ENCODE results near the gene ARRDC5.
"Not testable (repeated sequence)": the region's sequence is repeated elsewhere in the genome, so short reads cannot be mapped to it uniquely, and the experiment has no call there.

The ARRDC5 gene

DNA sequence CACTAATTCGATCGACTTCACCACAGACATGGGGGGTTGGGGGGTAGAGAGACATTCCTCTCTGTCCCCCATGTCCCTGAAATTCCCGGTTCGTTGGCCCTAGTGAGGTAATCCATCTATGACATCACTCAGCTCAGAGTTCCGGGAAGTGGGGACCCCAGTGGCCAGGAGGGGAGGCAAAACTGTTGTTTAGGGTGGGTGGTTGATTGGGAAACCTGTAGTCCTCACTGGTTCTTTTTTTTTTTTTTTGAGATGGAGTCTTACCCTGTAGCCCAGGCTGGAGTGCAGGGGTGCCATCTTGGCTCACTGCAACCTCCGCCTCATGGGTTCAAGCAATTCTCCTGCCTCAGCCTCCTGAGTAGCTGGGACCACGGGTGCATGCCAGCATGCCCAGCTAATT lies at the start of gene ARRDC5:
Gene ARRDC5 (minus strand): TSS at position 101 of the 400 bp plus-strand sequence. CDS start 71 bp downstream, at position 30.
- DNase-seq (ENCODE audit: low spot score): no peak

DNA sequence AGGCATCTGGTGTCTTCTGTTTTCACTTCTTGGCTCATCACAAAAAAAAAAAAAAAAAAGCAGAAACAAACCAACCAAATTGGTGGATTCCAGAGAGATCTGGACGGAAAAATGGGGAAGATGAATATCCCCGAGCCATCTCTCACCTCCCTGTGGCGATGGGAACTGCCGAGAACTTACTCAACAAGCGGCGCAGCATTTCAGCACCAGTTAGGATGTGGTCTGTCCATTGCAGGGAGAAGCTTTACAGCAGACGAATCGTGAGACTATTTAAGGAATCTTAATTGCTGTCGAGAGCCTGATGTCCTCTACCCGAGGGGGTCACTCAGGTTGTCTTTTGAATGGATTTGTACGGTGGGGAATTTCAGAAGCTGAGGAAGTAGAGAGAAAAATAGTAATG lies 49.0 kb upstream of the ARRDC5 start:
- DNase-seq (ENCODE audit: low spot score): no peak

DNA sequence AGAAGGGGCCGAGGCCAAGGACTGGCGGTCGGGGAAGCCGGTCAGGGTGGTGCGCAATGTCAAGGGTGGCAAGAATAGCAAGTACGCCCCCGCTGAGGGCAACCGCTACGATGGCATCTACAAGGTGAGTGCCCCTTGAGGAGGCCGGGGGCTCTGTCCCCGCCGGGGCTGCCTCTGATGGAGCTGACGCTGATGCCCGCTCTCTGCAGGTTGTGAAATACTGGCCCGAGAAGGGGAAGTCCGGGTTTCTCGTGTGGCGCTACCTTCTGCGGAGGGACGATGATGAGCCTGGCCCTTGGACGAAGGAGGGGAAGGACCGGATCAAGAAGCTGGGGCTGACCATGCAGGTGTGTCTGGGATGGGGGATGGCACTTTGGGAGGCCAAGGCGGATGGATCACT lies 48.0 kb upstream of the ARRDC5 start:
- not testable (repeated sequence) for DNase-seq (ENCODE audit: low spot score)

DNA sequence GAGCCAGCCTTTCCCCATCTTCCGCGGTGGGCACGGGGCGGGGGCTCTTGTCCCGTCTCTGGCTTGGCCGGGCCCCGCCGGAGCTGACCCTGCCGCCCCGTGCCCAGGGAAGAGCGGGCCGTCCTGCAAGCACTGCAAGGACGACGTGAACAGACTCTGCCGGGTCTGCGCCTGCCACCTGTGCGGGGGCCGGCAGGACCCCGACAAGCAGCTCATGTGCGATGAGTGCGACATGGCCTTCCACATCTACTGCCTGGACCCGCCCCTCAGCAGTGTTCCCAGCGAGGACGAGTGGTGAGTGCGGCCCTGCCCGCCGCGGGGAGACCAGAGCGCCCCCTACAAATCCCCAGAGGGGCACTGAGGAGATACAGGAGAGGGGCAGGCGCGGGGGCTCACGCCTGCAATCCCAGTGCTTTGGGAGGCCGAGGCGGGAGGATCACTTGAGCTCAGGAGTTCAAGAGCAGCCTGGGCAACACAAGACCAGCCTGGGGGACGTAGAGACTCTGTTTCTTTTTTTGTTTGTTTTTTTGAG lies 39.0 kb upstream of the ARRDC5 start:
- not testable (repeated sequence) for DNase-seq (ENCODE audit: low spot score)

DNA sequence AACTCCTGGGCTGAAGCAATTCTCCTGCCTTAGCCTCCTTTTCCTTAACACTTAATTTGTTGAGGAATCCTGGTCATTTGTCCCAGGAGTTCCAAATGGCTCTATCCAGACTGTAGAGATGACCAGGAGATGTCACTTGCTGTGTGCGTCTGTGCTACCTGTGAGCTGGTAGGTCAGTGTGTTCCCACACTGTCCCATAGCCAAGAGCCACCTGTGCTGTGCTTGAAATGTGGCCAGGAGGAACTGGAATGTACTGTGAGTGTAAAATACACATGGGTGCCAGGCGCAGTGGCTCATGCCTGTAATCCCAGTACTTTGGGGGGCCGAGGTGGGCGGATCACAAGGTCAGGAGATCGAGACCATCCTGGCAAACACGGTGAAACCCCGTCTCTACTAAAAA lies 36.8 kb upstream of the ARRDC5 start:
- DNase-seq (ENCODE audit: low spot score): no peak

DNA sequence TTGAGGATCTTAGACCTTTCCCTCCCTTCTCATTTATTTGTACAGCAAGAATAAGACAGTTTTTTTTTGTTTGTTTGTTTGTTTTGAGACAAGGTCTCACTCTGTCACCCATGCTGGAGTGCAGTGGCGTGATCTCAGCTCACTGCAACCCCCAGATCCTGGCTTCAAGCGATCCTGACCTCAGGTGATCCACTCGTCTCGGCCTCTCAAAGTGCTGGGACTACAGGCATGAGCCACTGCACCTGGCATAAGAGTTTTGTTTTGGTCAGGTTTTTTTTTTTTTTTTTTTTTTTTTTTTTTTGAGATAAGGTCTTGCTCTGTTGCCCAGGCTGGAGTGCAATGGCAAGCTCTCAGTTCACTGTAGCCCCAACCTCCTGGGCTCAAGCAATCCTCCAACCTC lies 35.8 kb upstream of the ARRDC5 start:
- DNase-seq (ENCODE audit: low spot score): not testable (repeated sequence)

DNA sequence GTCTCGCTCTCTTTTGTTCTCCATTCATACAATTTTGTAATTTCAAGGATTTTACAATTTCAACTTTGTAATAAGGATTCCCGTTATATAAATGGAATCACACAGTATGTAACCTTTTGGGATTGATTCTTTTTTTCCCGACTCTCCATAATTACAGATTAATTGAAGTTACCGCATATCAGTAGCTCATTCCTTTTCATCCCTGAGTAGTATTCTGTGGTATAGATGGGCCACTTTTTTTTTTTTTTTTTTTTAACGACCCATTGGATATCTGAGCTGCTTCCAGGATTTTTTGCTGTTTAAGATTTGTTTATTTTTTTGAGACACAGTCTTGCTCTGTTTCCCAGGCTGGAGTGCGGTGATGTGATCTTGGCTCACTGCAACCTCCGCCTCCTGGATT lies 34.4 kb upstream of the ARRDC5 start:
- no peak for DNase-seq (ENCODE audit: low spot score)

DNA sequence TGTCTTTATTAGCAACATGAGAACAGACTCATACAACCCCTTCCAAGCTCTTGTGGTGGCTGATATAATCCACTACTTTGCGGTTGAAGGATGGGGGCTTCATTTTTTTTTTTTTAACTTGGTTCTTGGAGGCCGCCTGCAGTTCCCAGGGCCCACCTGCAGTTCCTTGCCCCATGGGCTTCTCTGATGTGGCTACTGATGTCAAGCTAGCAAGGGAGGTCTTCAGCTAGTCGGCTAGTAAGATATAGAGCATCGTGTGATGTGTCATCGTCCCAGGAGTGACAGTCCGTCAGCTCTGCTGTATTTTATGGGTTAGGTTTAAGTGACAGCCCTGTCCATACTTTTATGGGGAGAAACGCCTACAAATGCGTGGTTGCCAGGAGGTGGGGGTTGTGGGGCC lies 32.7 kb upstream of the ARRDC5 start:
- no peak for DNase-seq (ENCODE audit: low spot score)

DNA sequence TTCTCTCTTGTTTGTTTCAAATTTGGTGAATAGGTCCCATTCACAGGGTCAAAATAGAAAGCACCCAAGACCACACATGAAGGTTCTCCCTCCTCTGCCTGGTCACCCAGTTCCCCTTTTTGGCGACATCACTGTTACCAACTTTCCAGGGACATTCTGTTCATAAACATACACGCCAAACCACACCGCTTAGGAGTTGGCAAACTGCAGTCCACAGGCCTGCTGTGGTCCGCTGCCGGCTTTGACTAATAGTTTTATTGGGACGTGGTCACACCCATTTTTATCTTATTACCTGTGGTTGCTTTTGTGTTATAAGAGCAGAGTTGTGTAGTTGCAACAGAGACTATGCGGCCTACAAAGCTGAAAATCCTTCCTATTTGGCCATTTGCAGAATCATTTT lies 30.8 kb upstream of the ARRDC5 start:
- DNase-seq (ENCODE audit: low spot score): no peak

DNA sequence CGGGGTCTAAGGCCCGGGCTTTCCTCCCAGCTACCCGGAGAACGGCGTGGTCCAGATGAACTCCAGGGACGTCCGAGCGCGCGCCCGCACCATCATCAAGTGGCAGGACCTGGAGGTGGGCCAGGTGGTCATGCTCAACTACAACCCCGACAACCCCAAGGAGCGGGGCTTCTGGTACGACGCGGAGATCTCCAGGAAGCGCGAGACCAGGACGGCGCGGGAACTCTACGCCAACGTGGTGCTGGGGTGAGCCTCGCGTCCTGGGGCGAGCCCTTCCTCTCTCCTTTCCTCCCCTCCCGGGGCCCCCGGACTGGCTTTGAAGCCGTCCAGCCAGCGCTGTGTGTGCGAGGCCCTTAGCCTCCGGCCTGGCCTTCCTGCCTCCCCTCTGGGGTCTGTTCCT lies 30.0 kb upstream of the ARRDC5 start:
- DNase-seq (ENCODE audit: low spot score): no peak

DNA sequence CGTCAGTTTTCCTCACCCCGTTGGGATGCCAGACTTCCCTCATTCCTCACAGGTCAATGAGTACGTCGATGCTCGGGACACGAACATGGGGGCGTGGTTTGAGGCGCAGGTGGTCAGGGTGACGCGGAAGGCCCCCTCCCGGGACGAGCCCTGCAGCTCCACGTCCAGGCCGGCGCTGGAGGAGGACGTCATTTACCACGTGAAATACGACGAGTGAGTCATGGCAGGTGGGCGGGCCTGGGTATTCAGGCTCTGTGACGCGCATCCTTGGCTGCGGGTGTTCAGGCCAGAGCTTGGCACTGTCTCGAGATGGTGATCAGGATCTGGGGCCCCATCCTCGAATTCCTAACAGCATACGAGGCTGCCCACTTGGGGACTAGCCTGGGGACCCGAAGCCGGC lies 28.0 kb upstream of the ARRDC5 start:
- DNase-seq (ENCODE audit: low spot score): no peak

DNA sequence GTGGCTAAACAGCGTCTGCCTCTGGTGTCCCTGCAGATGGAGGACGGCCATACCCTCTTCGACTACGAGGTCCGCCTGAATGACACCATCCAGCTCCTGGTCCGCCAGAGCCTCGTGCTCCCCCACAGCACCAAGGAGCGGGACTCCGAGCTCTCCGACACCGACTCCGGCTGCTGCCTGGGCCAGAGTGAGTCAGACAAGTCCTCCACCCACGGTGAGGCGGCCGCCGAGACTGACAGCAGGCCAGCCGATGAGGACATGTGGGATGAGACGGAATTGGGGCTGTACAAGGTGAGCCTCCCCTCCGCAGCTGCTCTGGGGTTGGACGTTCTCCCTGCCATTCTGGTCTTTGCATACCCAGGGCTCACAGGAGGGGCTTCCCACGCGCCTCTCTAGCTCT lies 26.5 kb upstream of the ARRDC5 start:
- DNase-seq (ENCODE audit: low spot score): no peak

DNA sequence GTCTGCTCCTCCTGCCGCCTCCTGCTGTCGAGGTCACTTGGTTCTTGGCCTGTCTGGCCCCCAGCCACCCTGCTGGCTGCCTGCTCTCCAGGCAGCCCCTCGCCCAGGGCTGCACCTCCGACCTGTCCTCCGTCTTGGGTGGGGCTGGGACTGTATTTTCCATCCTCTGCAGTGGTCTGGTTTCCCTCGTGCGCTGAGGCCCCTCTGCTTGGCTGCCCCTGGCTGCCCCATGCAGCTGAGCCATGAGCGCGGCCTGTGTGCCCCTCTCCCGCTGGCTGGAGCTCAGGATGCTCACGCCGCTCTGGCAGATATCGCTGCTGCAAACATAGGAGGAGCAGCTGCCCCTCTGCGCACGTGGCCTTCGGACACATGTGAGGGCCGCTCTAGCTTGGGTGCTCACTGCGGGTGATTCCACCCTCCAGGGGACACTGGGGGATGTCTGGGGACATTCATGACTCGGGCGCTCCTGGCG lies 20.6 kb upstream of the ARRDC5 start:
- DNase-seq (ENCODE audit: low spot score): no peak

DNA sequence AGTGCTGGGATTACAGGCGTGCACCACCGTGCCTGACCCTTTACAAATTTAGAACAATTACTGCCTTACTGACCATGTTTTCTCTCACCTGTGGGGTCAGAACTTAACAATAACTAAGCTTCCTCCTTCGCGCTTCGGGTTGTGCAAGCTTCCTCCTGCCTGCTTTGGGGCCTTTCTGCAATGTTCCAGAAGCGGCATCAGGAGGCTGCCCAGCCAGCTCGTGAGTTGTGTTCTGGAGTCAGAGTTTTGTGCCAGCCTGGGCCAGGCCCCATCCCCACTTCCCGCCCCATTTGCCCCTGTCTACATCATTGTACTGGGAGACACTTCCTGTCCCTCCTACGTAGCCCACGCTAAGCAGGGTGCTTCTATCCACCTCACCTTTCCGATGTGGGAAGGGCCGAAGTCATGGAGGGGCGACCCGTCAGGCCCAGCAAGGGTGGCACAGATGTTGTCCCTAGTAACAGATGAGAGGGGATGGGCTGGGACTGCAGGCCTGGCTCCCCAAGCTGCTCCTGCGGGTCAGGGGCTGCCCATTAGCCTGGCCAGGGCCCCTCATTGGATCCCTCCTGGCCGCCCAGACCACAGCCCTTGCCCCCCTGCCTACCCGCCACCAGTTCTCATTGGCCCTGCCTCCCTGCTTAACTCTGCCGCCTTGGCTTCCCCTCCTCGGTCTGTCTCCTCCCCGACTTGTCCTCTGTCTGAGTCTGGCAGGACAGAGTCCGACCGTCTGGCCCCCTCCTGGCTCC lies 20.0 kb upstream of the ARRDC5 start:
- DNase-seq (ENCODE audit: low spot score): no peak

DNA sequence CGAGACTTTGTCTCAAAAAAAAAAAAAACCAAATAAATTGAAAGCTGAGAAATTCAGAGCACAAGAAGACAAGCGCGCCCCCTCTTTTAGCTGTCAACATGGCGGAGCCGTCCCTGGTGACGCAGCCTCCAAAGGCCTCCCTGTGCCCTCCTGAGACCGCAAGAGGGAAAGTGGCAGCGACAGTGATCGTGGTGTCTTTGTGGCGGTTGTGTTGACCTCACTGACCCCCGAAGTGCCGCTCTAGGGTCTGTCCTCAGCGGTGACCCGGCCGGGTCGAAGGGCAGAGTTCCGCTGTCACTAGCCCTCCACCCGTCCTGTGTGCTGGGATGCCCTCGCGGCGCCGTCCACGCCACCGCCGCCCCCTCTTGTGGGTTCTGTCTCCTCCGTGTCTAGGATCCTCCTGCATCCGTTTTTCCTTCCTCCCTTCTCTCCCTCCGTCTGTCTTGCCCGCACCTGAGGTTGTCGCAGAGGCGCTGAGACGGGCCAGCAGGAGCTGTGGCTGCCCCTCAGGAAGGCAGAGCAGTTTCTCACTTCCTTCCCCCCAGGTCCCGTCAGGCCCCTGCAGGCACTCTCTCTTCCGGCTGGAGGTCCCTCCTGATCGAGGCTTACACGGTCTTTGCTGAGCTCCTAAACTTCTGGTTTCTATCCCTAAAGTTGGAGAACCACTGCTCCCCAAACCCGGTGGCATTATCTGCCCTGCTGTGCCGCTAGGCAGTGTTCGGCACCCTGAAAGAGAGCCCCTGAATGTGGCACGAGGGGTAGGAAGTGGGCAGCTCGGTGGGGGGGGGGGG lies 13.8 kb upstream of the ARRDC5 start:
- DNase-seq (ENCODE audit: low spot score): no peak

DNA sequence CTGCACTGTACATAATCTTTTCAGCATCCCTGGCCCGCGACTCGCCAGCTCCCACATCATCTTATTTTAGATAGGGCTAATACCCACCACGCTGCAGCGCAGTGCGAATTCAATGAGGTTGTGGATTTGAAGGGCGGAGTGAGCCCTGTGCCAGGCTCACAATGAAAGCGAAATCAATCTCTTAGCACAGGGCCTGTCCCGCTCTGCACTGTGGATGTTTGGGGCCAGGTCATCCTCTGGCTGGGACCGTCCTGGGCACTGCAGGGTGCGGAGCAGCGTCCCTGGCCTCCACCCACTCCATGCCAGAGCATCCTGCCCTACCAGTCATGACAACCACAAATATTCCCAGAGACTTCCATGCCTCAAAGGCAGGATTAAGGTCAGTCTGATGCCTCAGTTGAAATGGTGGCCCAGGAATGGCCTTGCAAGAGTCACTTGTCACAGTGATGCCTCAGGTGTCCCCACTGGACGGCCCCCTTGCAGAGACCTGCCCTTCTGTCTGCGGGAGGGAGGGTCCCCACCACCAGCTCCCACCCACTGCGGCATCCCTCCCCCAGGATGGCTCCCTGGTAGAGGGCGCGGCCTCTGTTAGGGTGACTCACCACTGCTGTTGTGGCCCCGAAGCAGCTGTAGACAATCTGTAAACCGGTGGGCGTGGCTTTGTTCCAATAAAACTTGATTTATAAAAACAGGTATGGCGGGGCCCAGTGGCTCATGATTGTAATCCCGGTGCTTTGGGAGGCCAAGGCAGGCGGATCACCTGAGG lies 12.2 kb upstream of the ARRDC5 start:
- DNase-seq (ENCODE audit: low spot score): no peak

DNA sequence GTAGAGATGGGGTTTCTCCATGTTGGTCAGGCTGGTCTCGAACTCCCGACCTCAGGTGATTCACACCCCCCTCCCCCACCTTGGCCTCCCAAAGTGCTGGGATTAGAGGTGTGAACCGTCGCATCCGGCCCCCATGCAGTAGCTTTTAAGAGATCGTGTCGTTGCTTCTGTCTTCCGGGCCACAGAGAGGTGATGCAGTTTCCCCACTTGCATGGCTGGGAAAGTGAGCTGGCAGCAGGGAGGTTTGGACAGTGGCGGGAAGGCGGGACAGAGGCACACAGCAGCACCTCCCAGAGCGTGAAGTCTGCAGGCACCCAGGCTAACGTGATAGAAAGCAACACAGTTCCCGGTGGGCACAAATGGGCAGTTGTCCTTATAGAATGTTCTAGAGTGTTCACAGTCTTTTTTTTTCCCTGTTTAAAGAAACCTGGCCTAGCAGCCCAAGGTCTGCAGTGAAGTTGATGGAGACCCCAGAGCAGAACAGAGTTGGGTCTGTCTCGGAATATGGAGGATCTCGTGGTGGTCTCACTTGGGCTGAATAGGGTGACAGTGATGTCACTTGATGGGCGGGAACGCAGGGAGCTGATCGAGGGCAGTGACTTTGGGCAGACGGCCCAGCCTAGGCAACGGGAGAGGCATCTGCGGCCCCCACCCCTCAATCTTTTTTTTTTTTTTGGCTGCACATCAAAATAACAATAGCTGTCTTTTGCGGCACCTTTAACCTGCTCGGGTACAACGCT lies 11.5 kb upstream of the ARRDC5 start:
- DNase-seq (ENCODE audit: low spot score): no peak

DNA sequence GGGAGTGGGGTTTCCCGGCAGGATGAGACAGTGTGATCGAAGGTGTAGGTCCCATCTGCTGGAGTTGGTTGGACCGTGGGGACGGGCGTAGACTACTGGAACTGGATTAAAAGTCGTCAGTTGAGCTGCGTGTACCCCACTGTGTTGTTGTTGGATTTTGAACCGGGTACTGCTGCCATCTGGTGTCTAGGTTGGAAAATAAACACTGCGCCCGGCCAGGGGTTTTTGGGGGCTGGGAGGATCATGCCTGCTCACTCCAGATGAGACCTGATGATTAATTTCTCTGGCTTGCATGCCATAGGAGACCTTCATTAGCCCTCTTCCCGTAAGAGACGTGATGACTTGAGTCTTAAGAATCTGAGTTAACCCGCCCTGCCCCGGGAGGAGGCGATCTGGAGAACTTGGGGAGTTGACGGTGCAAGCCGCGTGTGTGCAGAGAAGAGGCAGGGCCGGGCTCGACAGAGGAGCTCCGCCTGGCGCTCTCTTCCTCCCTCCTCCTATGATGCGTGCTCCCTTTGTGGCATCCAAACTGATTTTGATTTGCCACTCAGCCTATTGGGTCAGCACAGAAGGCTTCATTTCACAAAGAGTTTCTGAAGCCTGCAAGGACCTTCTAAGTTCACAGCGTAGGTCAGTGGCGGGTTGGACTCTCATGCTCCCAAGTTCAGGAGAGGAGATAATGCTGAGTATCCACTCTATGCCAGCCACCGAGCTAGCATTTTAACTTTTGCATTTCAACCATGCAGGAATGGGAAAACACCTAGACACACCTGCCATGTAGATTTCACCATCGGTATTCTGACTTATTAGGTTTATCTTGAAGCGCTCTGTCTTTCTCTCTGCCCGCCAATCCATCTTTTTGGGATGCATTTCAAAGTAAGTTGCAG lies 9.3 kb upstream of the ARRDC5 start:
- DNase-seq (ENCODE audit: low spot score): peak; percentile 64

DNA sequence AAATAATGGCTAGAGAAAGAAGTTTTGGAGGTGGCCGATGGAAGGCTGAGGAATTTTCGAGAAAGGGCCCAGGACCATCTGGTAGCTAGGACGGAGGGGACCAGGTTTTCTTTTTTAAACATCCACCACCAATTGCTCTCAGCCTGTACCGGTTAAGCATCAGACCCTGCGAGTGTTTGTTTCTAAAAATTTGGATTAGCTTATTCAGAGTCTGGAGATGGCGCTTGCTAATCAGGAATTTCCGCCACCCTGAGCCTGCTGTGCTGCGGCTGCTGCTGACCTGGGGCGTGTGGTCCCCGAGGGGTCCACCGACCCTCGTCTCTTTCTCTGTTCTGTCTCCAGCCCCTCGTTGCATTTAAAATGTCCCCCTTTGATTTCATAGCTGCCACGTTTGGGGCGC lies 8.6 kb upstream of the ARRDC5 start:
- DNase-seq (ENCODE audit: low spot score): no peak

DNA sequence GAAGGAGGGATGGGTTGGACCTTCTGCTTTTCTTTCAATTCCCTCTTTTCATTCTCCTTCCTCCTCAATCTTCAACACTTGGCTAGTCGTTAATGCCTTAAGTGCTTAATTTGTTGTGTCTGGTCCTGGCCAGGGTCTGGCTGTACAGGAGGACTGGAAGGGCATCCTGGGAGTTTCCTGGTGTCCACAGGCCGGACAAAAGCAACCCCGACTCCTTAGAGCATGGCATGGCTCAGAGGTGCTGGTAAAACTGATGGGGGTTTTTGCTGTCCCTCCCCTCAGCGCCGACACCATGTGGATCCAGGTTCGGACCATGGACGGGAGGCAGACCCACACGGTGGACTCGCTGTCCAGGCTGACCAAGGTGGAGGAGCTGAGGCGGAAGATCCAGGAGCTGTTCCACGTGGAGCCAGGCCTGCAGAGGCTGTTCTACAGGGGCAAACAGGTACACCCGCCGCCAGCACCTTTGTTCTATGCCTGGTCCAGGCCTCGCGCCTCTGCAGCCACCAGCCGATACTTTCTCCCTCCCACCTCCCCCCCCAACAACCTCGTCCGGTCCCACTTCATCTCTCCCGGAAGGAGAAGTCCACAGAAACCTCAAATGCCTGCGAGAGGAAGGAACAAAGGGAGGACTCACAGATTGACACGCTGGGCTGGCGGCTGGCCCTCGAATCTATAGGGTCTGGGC lies 8.0 kb upstream of the ARRDC5 start:
- no peak for DNase-seq (ENCODE audit: low spot score)
